ENCODE data around the gene RADIL. TPM values are rescaled to one million over a fixed set of nuclear protein-coding genes. Genes with fewer than 3 reads are reported as not detected.

Gene RADIL
- total and polyA plus RNA-seq, 9 of the 15 experiments (the other 6 are each of a cell fraction or from before 2014, with no cell fraction given) = 0.06 to 8.1 (median 1.9) TPM; not detected in 1

DNA sequence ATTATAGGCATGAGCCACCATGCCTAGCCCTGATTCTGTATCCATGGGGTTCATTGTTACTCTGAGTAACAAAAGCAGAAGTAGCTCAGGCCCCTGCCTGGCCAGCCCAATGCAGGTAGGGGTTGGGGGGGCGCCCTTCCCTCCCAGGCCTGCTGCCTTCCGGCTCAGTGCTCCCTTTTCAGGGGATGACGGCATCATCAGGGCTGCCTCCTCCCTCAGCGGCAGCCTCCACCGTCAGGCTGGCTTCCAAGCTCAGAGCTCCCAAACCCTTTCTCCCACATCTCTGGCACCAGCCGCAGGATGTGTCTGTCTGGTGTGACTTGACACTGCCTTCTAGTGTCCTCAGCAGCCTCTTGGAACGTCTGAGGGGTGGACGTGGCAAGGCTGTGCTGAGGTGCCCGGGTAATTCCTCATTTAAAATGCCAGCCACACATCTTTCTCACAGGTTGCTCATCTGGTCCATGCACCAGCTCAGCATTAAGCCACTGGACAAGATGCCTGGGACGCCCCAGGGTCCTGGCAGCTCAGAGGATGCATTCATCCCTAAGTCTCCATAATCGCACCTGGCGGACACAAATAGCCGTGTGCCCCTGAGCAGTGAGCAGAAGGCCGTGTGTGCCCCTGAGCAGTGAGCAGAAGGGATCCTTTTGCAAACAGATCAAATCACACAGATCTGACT is 59.9 kb downstream of the RADIL start:
- DNase-seq (ENCODE audit: extremely low read depth in 1 of 4, low spot score in 3 of 4) = no peak
- no peaks in the 10 kb centered on the region for H3K79me2 ChIP-seq (ENCODE audit: control insufficient read depth, insufficient read depth, low read length)
- BruUV-seq (replicated peaks) = no TSS peak
- ChIA-PET POLR2A (no interaction called here), CTCF (ENCODE audit: low intra/inter-chr PET ratio) (no interaction called here)
- no peak overlapping the region; a peak in 1 of 4 replicates for H3K9ac ChIP-seq (ENCODE audit: insufficient read depth in 1 of 2, low read depth in 2 of 2, low read length in 2 of 2)
- H3K4me1 ChIP-seq (replicated peaks in 1 of 2; ENCODE audit: control insufficient read depth in 2 of 2, insufficient read depth in 2 of 2, low read length in 2 of 2) = peaks cover 0 to 33% of the 10 kb centered on the region in 2 experiments; a peak in 2 of 5 replicates
- H4K20me1 ChIP-seq (replicated peaks; ENCODE audit: control insufficient read depth, insufficient read depth, low read length) = no peaks in the 10 kb centered on the region
- no peak overlapping the region for H2AFZ ChIP-seq (ENCODE audit: low read depth, low read length)
- H3K27me3 ChIP-seq (ENCODE audit: control insufficient read depth in 2 of 2, insufficient read depth in 2 of 2, low read length in 2 of 2) = peaks cover 0 to 9% of the 10 kb centered on the region in 2 experiments; a peak in 1 of 5 replicates
- in situ Hi-C loops (cut with MboI) = no loop called here
- 19% methylated on average over 12 of the region's 14 CpGs for WGBS (ENCODE audit: insufficient coverage, low coverage, missing lambda C conversion rate)
- no peak for FAIRE-seq
- no peak overlapping the region for H3K4me3 ChIP-seq
- ATAC-seq = peak; percentile 34; the same call in 2 of the 3 replicates
- H3K36me3 ChIP-seq (ENCODE audit: control insufficient read depth, insufficient read depth, low read length) = no peaks in the 10 kb centered on the region
- H3K9me1 ChIP-seq (ENCODE audit: control insufficient read depth, insufficient read depth, low read length) = no peaks in the 10 kb centered on the region
- no peak overlapping the region for H3K27ac ChIP-seq (ENCODE audit: extremely low read depth, low read depth, low read length)
- no peaks in the 10 kb centered on the region for H3K9me3 ChIP-seq (replicated peaks; ENCODE audit: control insufficient read depth, insufficient read depth, low read depth, low read length)
- TF ChIP-seq ZNF263 (CRISPR knock-in tag; IDR thresholded peaks at IDR 0.05; ENCODE audit: borderline replicate concordance) (peak; percentile 72; the same call in 1 of the 2 replicates), MCM3 (IDR thresholded peaks at IDR 0.05) (no peak), NELFE (IDR thresholded peaks at IDR 0.05; ENCODE audit: insufficient read depth, insufficient read length) (no peak), ZFP36 (IDR thresholded peaks at IDR 0.05; ENCODE audit: low read depth, low read length, partially characterized antibody) (peak; percentile 62), CCNT2 (IDR thresholded peaks at IDR 0.05; ENCODE audit: borderline replicate concordance, extremely low read depth, insufficient read length, low read depth, low read length) (no peak), NR2F6 (CRISPR knock-in tag; IDR thresholded peaks at IDR 0.05) (no peak), ZNF239 (CRISPR knock-in tag; IDR thresholded peaks at IDR 0.05) (no peak), CCAR2 (IDR thresholded peaks at IDR 0.05; ENCODE audit: low read depth, low read length) (no peak), LEF1 (IDR thresholded peaks at IDR 0.05) (no peak), SOX6 (IDR thresholded peaks at IDR 0.05) (no peak), TCFL5 (CRISPR knock-in tag; conservative IDR thresholded peaks at IDR 0.05) (no peak)
- TF ChIP-seq, protein P1, sequence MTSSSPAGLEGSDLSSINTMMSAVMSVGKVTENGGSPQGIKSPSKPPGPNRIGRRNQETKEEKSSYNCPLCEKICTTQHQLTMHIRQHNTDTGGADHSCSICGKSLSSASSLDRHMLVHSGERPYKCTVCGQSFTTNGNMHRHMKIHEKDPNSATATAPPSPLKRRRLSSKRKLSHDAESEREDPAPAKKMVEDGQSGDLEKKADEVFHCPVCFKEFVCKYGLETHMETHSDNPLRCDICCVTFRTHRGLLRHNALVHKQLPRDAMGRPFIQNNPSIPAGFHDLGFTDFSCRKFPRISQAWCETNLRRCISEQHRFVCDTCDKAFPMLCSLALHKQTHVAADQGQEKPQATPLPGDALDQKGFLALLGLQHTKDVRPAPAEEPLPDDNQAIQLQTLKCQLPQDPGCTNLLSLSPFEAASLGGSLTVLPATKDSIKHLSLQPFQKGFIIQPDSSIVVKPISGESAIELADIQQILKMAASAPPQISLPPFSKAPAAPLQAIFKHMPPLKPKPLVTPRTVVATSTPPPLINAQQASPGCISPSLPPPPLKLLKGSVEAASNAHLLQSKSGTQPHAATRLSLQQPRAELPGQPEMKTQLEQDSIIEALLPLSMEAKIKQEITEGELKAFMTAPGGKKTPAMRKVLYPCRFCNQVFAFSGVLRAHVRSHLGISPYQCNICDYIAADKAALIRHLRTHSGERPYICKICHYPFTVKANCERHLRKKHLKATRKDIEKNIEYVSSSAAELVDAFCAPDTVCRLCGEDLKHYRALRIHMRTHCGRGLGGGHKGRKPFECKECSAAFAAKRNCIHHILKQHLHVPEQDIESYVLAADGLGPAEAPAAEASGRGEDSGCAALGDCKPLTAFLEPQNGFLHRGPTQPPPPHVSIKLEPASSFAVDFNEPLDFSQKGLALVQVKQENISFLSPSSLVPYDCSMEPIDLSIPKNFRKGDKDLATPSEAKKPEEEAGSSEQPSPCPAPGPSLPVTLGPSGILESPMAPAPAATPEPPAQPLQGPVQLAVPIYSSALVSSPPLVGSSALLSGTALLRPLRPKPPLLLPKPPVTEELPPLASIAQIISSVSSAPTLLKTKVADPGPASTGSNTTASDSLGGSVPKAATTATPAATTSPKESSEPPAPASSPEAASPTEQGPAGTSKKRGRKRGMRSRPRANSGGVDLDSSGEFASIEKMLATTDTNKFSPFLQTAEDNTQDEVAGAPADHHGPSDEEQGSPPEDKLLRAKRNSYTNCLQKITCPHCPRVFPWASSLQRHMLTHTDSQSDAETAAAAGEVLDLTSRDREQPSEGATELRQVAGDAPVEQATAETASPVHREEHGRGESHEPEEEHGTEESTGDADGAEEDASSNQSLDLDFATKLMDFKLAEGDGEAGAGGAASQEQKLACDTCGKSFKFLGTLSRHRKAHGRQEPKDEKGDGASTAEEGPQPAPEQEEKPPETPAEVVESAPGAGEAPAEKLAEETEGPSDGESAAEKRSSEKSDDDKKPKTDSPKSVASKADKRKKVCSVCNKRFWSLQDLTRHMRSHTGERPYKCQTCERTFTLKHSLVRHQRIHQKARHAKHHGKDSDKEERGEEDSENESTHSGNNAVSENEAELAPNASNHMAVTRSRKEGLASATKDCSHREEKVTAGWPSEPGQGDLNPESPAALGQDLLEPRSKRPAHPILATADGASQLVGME (CRISPR knock-in tag; IDR thresholded peaks at IDR 0.05) = no peak
- TF ChIP-seq, protein P2, sequence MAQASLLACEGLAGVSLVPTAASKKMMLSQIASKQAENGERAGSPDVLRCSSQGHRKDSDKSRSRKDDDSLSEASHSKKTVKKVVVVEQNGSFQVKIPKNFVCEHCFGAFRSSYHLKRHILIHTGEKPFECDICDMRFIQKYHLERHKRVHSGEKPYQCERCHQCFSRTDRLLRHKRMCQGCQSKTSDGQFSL (CRISPR knock-in tag; IDR thresholded peaks at IDR 0.05) = peak; percentile 82
- TF ChIP-seq, protein P2 (tag; IDR thresholded peaks at IDR 0.05) = no peak
- TF ChIP-seq, protein P3, sequence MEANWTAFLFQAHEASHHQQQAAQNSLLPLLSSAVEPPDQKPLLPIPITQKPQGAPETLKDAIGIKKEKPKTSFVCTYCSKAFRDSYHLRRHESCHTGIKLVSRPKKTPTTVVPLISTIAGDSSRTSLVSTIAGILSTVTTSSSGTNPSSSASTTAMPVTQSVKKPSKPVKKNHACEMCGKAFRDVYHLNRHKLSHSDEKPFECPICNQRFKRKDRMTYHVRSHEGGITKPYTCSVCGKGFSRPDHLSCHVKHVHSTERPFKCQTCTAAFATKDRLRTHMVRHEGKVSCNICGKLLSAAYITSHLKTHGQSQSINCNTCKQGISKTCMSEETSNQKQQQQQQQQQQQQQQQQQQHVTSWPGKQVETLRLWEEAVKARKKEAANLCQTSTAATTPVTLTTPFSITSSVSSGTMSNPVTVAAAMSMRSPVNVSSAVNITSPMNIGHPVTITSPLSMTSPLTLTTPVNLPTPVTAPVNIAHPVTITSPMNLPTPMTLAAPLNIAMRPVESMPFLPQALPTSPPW (CRISPR knock-in tag; IDR thresholded peaks at IDR 0.05) = no peak
- intact Hi-C loops (cut with micrococcal nuclease) = no loop called here
- H3K4me2 ChIP-seq (ENCODE audit: insufficient read depth, low read length) = no peak overlapping the region
